GM12878 (cell line): ENCODE results near the gene SCAMP5. TPM values are rescaled to one million over a fixed set of nuclear protein-coding genes. Genes with fewer than 3 reads are reported as not detected.

Experiments
- CREM ChIP-seq: IDR thresholded peaks from 2 replicates; pipeline ENCODE4 v1.6.1; 2014; ENCODE audit warnings: antibody characterized with exemption, low read depth
- ESRRA ChIP-seq: IDR thresholded peaks from 2 replicates; pipeline ENCODE4 v1.6.1; 2012; ENCODE audit warnings: mild to moderate bottlenecking, low read length, improper control_type of control experiment
- KDM1A ChIP-seq: fragments of 200-600 bp; sonication (generic); IDR thresholded peaks from 2 replicates; pipeline ENCODE4 v1.6.1; 2016; ENCODE audit warnings: borderline replicate concordance
- MYC ChIP-seq: IDR thresholded peaks from 2 replicates; pipeline ENCODE4 v1.6.1; 2011; ENCODE audit warnings: mild to moderate bottlenecking, low read length, moderate library complexity, inconsistent platforms; ENCODE audit not compliant: insufficient read depth, insufficient replicate concordance, insufficient read length, severe bottlenecking
- RB1 ChIP-seq: fragments of 450-650 bp; formaldehyde crosslinking; IDR thresholded peaks from 2 replicates; pipeline ENCODE4 v1.6.1; 2017; ENCODE audit warnings: mild to moderate bottlenecking, borderline replicate concordance
- RUNX3 ChIP-seq: IDR thresholded peaks from 2 replicates; pipeline ENCODE4 v1.6.1; 2012; ENCODE audit warnings: low read length, inconsistent platforms
- SPI1 ChIP-seq: IDR thresholded peaks from 2 replicates; pipeline ENCODE4 v1.6.1; 2011; ENCODE audit warnings: low read depth, mild to moderate bottlenecking, low read length, moderate library complexity, borderline replicate concordance; ENCODE audit not compliant: insufficient read depth
- TCF12 ChIP-seq: IDR thresholded peaks from 2 replicates; pipeline ENCODE4 v1.6.1; 2011; ENCODE audit warnings: low read depth, mild to moderate bottlenecking, low read length
- TCF7 ChIP-seq: IDR thresholded peaks from 2 replicates; pipeline ENCODE4 v1.6.1; 2014; ENCODE audit warnings: antibody characterized with exemption, borderline replicate concordance
- ZNF207 ChIP-seq: fragments of 450-650 bp; IDR thresholded peaks from 2 replicates; pipeline ENCODE4 v1.6.1; 2014; ENCODE audit warnings: antibody characterized with exemption, mild to moderate bottlenecking, borderline replicate concordance
- polyA plus RNA-seq, 11 experiments: library from polyadenylated mRNA; depleted of rRNA in 4 of 11; unstranded in 6 of 11; stranded (reverse) in 5 of 11; fragments of >200 nt; fragmentation: Nextera tagmentation in 4 of 11; fragmentation: Illumina TruSeq in 1 of 11; extraction: Ambion mirVana in 4 of 11; extraction: Trizol in 1 of 11; gene quantifications; 1 replicate in 1 of 11; 2 replicates in 10 of 11; pipeline versions ENCODE4 v1.2.1 to v1.2.3, GENCODE V29; 2011 to 2016; ENCODE audit warnings: inconsistent platforms in 2 of 11, missing spikeins in 2 of 11, low read depth in 1 of 11
- total RNA-seq, 4 experiments: library from RNA; depleted of rRNA in 3 of 4; stranded (reverse); fragments of >200 nt in 3 of 4; fragmentation: Illumina TruSeq in 1 of 4; extraction: Trizol in 1 of 4; gene quantifications; 2 replicates each; pipeline versions ENCODE4 v1.2.1 to v1.2.3, GENCODE V29; 2013 to 2021
- TF ChIP-seq, protein P1 (sequence below): fragments of 450-650 bp; IDR thresholded peaks from 2 replicates; pipeline ENCODE4 v1.6.1; 2016; ENCODE audit warnings: mild to moderate bottlenecking
- TF ChIP-seq, protein P2 (sequence below): fragments of 450-650 bp; IDR thresholded peaks from 2 replicates; pipeline ENCODE4 v1.6.1; 2017; ENCODE audit warnings: mild to moderate bottlenecking, moderate library complexity
- TF ChIP-seq, protein P3 (sequence below): IDR thresholded peaks from 2 replicates; pipeline ENCODE4 v1.6.1; 2012; ENCODE audit warnings: low read depth, low read length, improper control_type of control experiment
- TF ChIP-seq, protein P4 (sequence below): fragments of 450-650 bp; IDR thresholded peaks from 2 replicates; pipeline ENCODE4 v1.6.1; 2017; ENCODE audit warnings: low read depth, mild to moderate bottlenecking, moderate library complexity
- TF ChIP-seq, protein P5 (sequence below): fragments of 450-650 bp; formaldehyde crosslinking; IDR thresholded peaks from 2 replicates; pipeline ENCODE4 v1.5.0; 2022; ENCODE audit warnings: mild to moderate bottlenecking, missing genetic modification characterization

Gene SCAMP5
- total and polyA plus RNA-seq, 10 of the 15 experiments (the other 5 are each of a cell fraction or from before 2014, with no cell fraction given): 1.6 to 41.6 (median 16.9) TPM

DNA sequence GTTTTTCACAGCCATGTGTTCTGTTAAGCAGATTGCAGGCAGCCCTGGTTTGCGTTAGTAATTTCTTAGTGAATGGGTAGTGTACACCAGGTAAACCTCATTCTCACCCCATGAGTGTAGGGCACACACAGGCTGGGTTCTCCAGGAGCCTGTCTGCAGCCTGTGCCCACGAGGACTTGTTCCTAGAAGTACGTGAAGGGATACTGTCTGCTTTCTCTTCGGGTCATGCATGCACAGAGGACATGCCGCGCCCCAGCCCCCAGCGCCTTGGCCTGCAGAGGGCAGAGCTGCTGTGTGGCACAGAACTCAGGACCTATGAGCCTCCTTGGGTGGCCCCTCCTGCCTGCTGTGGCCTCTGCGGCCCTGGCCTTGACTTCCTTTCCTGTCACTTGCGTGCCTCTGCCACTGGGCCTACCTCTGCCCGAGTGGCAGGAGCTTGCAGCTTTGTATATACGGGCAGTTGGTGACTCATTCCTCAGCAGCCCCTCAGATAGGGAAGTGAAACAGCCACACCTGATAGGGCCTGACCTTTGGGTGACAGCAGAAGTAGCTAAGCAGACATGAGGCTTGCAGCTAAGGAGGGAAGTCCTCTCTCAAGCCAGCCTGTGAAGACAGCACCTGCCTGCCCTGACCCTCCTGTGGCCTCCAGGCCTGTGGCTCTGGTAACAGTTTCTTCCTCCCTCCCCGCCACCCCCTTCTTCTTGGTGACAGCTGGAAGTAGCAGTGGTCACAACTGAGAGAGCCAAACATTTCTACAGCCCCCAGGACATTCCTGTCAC is 47.6 kb downstream of the SCAMP5 start (continued):
- TF ChIP-seq TCF7 (no peak; the same call in 1 of the 2 replicates), ESRRA (peak; percentile 57; the same call in 1 of the 2 replicates), RB1 (peak; percentile 81; the same call in 1 of the 2 replicates), CREM (peak; percentile 94), MYC (peak; percentile 56), KDM1A (no peak), RUNX3 (no peak), SPI1 (peak; percentile 100), TCF12 (peak; percentile 98), ZNF207 (peak; percentile 98)
- TF ChIP-seq, protein P1, sequence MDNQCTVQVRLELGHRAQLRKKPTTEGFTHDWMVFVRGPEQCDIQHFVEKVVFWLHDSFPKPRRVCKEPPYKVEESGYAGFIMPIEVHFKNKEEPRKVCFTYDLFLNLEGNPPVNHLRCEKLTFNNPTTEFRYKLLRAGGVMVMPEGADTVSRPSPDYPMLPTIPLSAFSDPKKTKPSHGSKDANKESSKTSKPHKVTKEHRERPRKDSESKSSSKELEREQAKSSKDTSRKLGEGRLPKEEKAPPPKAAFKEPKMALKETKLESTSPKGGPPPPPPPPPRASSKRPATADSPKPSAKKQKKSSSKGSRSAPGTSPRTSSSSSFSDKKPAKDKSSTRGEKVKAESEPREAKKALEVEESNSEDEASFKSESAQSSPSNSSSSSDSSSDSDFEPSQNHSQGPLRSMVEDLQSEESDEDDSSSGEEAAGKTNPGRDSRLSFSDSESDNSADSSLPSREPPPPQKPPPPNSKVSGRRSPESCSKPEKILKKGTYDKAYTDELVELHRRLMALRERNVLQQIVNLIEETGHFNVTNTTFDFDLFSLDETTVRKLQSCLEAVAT: peak; percentile 69
- TF ChIP-seq, protein P2, sequence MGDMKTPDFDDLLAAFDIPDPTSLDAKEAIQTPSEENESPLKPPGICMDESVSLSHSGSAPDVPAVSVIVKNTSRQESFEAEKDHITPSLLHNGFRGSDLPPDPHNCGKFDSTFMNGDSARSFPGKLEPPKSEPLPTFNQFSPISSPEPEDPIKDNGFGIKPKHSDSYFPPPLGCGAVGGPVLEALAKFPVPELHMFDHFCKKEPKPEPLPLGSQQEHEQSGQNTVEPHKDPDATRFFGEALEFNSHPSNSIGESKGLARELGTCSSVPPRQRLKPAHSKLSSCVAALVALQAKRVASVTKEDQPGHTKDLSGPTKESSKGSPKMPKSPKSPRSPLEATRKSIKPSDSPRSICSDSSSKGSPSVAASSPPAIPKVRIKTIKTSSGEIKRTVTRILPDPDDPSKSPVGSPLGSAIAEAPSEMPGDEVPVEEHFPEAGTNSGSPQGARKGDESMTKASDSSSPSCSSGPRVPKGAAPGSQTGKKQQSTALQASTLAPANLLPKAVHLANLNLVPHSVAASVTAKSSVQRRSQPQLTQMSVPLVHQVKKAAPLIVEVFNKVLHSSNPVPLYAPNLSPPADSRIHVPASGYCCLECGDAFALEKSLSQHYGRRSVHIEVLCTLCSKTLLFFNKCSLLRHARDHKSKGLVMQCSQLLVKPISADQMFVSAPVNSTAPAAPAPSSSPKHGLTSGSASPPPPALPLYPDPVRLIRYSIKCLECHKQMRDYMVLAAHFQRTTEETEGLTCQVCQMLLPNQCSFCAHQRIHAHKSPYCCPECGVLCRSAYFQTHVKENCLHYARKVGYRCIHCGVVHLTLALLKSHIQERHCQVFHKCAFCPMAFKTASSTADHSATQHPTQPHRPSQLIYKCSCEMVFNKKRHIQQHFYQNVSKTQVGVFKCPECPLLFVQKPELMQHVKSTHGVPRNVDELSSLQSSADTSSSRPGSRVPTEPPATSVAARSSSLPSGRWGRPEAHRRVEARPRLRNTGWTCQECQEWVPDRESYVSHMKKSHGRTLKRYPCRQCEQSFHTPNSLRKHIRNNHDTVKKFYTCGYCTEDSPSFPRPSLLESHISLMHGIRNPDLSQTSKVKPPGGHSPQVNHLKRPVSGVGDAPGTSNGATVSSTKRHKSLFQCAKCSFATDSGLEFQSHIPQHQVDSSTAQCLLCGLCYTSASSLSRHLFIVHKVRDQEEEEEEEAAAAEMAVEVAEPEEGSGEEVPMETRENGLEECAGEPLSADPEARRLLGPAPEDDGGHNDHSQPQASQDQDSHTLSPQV: peak; percentile 76
- TF ChIP-seq, protein P3, sequence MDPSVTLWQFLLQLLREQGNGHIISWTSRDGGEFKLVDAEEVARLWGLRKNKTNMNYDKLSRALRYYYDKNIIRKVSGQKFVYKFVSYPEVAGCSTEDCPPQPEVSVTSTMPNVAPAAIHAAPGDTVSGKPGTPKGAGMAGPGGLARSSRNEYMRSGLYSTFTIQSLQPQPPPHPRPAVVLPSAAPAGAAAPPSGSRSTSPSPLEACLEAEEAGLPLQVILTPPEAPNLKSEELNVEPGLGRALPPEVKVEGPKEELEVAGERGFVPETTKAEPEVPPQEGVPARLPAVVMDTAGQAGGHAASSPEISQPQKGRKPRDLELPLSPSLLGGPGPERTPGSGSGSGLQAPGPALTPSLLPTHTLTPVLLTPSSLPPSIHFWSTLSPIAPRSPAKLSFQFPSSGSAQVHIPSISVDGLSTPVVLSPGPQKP: peak; percentile 59; the same call in 1 of the 2 replicates
- TF ChIP-seq, protein P4, sequence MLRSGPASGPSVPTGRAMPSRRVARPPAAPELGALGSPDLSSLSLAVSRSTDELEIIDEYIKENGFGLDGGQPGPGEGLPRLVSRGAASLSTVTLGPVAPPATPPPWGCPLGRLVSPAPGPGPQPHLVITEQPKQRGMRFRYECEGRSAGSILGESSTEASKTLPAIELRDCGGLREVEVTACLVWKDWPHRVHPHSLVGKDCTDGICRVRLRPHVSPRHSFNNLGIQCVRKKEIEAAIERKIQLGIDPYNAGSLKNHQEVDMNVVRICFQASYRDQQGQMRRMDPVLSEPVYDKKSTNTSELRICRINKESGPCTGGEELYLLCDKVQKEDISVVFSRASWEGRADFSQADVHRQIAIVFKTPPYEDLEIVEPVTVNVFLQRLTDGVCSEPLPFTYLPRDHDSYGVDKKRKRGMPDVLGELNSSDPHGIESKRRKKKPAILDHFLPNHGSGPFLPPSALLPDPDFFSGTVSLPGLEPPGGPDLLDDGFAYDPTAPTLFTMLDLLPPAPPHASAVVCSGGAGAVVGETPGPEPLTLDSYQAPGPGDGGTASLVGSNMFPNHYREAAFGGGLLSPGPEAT: peak; percentile 90
- TF ChIP-seq, protein P5, sequence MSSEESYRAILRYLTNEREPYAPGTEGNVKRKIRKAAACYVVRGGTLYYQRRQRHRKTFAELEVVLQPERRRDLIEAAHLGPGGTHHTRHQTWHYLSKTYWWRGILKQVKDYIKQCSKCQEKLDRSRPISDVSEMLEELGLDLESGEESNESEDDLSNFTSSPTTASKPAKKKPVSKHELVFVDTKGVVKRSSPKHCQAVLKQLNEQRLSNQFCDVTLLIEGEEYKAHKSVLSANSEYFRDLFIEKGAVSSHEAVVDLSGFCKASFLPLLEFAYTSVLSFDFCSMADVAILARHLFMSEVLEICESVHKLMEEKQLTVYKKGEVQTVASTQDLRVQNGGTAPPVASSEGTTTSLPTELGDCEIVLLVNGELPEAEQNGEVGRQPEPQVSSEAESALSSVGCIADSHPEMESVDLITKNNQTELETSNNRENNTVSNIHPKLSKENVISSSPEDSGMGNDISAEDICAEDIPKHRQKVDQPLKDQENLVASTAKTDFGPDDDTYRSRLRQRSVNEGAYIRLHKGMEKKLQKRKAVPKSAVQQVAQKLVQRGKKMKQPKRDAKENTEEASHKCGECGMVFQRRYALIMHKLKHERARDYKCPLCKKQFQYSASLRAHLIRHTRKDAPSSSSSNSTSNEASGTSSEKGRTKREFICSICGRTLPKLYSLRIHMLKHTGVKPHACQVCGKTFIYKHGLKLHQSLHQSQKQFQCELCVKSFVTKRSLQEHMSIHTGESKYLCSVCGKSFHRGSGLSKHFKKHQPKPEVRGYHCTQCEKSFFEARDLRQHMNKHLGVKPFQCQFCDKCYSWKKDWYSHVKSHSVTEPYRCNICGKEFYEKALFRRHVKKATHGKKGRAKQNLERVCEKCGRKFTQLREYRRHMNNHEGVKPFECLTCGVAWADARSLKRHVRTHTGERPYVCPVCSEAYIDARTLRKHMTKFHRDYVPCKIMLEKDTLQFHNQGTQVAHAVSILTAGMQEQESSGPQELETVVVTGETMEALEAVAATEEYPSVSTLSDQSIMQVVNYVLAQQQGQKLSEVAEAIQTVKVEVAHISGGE: peak; percentile 30; the same call in 1 of the 2 replicates
